Putamen (tissue), 1 donor: Measurements from ENCODE around the gene GARS1.
"Not testable (repeated sequence)": the region's sequence is repeated elsewhere in the genome, so short reads cannot be mapped to it uniquely, and the experiment has no call there.

Source experiments
- DNase-seq: peaks from one replicate; pipeline ENCODE4 v3.0.0-alpha.2; 2016; ENCODE audit warnings: low spot score

GARS1 gene

DNA sequence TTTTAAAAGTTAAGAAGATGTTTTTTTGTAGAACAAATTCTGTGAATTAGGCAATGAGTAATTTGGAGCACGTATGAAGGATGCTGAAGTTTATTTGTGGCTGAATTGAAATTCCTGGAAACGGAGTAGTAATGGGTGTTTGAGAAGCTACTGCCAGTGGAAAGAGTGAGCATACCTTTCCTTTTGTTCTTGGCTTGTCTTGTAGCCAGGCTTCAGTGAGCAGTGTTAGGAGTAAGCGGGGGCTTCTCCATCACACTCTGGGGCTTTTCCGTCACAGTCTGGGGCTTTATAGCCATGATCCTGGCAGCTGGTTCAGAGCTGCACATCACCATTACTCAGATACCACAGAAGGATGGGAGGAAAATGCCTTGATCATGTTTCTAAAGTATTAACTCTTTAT, 32.3 kb downstream of the GARS1 start:
- no peak for DNase-seq

DNA sequence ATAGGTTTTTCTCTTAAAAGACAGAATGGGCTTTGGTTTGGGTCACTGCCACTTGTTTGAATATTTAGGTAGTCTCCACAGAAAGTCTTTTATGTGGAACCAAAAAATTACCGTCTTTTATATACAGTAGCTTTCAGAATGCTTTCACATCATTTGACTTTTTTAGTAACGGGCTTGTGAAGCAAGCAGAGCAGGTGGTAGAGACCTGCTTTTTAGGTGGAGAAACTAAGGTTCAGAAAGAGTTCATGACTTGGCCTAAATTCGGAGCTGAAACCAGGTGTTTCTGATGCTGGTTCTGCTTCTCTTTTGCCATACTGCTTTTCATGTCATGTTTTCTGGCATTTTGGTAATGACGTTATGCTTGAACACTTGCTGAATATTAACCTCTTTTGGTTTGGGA, 36.3 kb downstream of the GARS1 start:
- no peak for DNase-seq

DNA sequence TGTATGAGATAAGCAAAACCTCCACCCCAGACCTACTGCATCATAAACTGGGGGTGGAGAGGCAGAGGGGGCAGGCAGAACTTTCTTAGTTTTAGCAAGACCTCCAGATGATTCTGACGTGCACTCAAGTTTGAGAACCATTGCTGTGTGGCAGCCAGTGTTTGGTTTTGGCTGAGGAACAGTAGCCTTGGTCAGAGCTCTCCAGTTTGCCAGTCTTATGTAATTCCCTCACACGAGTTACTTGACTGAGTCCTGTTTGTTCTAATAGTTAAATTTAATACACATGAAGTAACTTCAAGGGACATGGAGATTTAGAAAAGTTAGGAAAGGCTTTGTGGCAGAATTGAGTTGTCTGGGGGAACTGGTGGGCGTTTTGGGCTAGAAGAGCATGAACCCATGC, 38.5 kb downstream of the GARS1 start:
- DNase-seq: no peak

DNA sequence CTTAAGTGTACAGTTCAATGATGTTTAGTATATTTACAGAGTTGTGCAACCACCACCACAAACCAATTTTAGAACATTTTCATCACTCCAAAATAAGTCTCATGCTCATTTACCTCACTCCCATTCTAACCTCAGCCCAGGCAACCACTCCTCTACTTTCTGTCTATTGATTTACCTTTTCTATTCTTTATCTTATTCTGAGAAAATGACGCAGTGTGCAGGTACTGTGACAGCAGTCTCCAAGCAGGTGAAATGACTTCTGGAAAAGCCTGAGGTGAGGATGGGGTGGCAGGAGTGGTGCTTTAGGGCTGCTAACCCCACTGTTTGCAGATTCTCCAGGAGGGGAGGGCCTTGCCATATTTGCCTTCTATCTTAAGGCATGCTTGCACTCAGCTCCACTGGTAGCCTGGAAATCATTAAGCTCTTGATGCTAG, 39.5 kb downstream of the GARS1 start:
- DNase-seq: no peak

DNA sequence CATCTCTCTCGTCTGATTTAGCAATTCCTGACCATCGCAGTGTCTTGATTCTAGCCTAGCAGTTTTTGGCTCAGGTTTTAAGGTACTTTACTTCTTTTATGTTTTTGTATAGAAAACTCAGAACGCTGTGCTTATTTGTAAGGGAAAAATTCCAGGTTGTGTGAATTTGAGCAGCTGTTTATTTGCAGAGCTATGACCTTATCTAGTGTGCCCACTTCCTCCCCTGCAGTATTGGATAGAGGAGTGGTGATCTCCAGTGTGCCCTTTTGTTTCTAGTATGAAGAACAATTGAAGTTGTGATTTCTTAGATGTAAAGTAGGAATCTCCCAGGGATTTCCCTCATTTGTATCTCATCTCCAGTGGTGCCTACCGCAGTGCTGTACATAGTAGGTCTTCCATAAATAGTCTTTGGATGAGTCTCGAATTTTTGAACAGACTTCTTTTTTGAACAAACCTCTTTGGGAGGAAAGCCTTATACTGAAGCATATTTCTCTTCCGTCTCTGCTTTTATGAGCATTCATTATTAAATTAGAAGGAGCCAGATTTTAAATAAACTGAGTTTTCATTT, 40.0 kb downstream of the GARS1 start:
- DNase-seq: no peak

DNA sequence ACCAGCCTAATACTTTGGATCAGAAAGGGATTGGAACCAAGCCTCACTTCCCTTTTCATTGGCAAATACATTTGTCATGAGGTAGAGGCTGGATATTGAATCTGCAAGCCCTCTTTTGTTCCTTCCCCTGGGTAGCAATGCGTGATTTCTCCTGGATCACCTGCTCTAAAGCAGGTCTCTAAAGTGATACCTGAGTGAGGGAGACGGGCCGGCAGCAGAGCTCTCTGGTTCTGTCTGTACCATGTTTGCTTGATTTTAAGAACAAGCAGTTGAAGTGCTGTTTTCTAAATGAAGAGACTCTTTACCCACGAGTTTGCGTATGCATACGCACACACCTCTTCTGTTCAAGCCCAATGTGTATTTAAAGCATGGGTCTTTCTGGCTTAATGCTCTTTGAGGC, 41.1 kb downstream of the GARS1 start:
- no peak for DNase-seq

DNA sequence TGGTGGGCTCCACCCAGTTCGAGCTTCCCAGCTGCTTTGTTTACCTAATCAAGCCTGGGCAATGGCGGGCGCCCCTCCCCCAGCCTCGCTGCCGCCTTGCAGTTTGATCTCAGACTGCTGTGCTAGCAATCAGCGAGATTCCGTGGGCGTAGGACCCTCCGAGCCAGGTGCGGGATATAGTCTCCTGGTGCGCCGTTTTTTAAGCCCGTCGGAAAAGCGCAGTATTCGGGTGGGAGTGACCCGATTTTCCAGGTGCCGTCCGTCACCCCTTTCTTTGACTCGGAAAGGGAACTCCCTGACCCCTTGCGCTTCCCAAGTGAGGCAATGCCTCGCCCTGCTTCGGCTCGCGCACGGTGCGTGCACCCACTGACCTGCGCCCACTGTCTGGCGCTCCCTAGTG, 47.6 kb downstream of the GARS1 start:
- not testable (repeated sequence) for DNase-seq

DNA sequence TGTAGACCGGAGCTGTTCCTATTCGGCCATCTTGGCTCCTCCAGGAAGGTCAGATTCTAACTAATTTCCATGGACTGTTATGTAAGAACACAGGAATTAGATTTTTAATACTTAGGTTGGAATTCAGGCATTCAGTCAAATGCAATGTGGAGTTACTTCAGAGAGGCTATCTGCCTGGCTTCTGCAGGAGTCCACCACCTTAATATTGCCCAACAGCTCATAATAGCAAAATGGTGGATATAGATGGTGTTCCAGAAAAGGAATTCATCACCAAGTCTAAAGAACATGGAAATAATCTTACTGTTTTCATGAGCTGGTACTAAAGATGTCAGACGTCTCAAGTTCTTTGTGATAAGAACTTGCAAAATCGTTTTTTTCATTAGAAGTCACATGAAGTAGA, 48.1 kb downstream of the GARS1 start:
- DNase-seq: no peak

DNA sequence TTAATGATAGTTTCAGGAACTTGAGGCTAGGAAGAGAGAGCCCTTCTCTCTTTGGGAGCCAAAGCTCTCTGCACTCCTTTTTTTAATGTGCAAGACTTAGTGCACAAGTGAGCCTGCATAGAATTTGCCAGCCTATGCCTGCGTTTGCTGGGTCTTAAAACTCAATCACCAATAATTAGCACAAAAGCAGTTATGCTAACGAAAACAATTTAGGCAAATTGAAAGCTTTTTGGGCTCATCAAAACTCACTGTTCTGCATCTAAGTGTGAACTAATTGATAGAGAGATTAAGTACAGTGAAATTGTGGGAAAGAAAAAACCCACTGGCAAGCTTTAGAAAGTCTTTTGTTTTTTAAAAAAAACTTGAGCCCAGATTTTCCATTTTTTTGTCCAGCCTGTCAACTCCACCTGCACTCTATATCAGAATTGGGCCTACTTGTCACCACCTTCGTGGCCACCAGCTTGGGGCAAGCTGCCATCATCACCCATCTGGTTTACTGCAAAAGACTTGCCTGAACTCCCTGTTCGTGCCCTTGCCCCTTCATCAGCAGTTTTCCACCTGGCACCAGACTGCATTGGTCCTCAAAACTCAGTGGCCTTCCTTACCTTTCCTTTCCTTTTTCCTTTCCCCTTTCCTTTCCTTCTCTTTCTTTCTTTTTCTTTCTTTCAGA, 49.7 kb downstream of the GARS1 start:
- no peak for DNase-seq

DNA sequence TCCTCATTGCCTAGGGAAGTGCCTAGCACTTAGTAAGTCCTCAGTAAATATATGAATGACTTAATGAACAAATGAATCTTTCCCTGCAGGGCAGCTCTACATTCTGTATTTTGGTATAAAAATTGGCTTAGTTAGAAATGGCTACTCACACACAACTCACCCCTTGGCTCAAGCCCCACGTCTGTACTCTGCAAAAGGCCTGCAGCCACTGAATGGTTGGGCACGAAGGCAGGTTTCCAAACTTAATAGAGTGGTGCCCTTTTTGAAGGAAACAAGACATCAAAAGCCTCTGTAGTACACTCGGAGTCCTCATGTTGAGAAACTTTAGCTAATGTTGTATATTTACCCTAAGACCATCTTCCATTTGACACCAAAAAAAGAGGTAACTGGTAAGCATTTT, 51.0 kb downstream of the GARS1 start:
- no peak for DNase-seq

DNA sequence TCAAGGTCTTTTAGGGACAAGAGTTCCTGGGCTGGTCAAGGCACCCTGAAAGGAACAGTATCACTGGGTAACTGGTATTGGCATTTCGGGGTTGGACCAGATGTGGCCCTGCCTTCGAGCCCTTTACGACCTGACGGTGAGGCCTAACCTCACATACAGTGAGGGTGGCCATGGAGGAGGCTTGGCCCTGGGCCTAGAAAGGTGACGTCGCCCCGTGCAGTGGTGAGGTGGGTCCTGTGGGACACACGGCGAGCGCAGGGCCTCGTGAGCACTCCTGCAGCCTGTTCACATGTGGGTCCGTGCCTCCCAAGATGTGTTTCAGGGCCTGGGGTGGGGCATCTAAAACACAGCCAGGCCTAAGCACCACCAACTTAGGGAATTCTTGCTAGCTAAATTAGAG, 51.5 kb downstream of the GARS1 start:
- no peak for DNase-seq

DNA sequence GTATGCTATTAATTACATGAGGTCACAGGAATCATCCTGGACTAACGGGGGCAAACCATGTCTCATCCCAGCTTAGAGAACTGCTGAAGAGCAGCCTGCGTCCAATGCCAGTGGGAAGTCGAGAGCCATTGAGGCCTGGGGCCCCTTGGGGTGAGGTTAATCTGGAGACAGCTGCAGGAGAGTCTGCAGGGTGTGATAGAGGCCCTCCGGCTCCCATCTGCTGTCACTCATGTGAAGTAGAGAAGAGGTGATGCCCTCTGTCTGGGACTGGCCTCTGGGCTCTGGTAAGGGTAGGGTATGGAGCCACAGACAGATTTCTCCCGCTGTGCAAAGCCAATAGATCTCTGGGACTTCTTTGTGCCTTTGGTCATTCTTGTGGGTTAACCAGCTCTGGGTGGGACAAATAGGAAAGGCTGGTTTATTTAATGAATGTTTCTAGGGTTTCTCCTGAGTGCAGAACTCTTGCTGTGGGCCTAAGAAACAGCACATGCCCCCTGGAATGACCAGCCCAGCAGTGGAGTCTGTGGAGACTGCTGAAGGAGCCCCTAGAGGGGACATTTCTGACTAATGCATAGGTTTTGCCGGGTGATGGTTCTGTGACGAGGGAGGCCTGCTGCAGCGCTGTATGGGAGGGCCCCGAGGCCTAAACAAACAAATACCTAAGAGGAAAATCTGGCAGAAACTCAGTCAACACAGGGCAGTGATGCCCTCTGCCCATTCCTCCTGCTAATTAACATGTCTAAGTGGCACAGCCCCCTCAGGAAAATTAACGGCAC, 53.1 kb downstream of the GARS1 start:
- no peak for DNase-seq

DNA sequence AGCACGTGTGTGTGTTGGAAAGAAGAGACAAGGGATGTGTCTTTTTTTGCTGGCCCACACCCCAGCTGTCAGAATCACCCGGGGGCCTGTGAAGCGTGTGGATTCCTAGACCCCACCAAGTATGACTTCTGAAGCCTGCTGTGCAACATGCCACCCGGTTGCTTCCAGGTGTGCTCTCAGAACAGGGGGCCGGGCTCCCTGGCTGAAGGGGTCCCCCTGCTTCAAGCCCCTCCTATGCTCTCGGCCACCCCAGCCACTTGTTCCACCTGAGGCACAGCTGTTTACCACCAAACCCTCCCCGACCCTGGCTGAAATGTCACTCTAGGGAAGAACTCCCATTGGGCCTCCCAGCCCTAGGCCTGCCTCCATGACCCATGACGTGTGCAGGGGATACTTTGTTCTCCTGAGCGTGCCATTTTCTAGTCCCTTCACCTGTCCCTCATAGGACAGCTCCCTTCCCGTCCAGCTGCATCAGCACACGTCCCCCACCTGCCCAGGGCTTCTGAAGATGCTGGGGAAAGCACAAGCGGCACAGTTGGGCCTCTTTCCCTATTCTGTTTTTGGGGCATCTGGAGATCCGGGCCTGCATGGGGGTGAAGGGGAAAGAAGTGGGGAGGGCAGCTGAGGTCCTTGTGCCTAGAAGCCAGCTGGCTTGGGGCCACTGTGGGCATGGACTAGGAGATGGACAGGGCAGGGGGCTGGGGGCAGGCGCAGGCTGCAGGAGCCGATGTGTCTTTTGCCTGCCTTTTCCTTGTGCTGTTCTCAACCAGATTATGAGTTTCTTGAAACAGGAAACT, 54.3 kb downstream of the GARS1 start:
- no peak for DNase-seq

DNA sequence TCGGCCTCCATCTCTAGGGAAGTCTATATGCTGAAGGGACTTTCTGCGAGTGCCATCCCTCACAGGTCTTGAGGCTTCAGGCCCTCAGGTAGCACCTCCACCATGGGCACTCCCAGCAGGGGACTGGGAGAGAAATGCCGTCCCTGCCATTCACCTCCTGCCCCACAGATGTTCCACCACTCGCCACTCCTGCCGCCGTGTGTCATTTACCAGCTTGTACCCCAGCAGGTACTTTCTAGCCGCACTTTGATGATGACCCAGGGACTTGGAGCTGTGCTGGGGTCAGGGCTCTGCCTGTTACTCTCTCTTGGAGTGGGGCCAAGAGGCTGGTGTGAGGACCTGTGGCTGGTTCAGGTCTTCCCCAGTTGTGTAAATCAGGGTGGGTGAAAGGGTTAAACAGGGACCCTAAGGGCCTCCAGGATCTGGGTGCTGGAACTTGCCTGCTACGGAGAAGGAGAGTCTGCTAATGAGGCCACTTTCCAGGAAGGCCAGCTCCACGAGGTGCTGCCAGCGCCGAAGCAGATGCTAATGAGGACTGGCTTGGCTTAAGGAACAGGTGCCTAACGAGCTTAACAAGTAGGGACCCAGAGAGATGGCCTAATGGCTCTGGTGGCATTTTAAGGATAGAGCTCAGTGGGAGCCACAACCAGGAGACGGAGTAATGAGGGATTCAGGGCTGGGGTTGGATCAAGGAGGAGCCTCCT, 55.2 kb downstream of the GARS1 start:
- no peak for DNase-seq

DNA sequence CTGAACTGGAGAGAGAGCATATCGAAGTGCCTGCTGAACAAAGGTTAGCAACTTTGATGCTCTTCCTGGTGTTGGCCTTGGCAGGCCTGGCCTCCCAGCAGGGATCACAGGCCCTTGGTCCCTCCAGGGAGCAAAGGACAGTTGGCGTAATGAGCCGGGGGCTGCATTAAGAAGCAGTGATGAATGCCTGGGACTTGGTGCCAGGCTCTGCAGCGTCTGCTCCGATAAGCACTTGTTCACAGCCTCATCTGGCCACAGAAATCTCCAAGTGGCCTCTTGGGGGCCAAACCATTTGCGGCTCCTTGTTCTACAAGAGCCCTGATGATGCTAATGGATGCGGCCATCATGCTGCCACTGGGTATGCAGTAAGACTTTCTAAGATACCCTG, 55.7 kb downstream of the GARS1 start:
- DNase-seq: no peak

DNA sequence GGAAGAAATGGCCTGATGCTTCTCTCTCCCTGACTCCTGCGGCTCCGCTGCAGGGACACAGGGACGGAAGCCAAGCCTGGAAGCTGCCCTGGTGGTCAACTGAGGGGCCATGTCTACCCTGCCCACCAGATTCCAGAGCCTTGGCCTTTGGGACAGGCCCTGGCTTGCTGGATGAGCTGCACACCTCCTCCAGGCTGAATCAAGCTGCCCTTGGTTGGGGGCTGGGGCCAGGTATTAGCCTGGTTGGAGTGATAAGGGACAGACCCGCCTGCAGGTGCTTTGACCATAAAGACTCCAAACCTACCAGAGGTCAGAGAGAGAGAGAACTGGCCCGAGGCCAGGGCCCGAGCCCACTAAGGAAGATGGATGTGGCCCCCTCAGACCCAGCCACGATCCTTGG, 57.5 kb downstream of the GARS1 start:
- no peak for DNase-seq

DNA sequence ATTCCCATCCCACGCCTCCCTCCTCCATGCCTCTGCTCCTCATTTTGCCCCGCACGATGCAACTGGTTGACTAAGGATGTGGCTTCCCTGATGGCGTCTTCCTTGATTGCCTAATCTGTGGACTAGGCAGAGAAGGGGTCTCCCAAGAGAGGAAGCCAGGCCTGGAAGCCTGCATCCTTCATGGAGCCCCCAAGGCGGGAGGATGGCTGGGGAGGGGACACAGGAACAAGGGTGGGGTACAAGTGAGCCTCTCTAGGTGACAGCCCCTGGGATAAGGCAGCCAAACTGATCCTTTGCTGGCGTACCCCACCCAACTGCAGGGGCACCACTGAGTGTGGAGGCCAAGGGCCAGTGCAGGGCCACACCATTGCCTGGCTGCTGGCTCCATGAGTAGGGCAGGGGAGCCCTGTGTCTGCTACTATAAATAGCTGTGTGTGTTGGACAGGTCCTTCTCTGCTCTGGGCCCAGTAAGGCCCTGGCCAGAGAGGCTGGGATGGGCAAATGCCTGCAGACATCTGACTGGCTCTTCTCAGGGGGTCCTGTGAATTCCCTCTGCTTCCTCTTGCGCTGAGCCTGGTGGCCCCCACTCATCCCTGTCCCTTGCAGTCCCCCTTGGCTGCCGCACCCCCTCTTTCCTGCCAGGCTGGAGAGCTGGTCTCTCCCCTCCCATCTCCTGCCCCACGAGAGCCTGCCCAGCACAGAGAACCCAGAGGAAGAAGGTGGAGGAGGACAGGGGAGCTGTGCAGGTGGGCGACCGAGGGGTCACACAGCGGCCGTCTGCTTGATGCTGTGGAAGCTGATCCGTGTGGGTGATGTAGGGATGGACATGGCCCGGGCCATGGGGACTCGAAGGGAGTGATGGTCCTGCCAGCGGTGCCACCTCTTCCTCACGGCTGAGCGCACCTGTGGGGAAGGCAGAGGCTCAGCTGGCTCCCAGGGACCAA, 58.3 kb downstream of the GARS1 start:
- DNase-seq: no peak

DNA sequence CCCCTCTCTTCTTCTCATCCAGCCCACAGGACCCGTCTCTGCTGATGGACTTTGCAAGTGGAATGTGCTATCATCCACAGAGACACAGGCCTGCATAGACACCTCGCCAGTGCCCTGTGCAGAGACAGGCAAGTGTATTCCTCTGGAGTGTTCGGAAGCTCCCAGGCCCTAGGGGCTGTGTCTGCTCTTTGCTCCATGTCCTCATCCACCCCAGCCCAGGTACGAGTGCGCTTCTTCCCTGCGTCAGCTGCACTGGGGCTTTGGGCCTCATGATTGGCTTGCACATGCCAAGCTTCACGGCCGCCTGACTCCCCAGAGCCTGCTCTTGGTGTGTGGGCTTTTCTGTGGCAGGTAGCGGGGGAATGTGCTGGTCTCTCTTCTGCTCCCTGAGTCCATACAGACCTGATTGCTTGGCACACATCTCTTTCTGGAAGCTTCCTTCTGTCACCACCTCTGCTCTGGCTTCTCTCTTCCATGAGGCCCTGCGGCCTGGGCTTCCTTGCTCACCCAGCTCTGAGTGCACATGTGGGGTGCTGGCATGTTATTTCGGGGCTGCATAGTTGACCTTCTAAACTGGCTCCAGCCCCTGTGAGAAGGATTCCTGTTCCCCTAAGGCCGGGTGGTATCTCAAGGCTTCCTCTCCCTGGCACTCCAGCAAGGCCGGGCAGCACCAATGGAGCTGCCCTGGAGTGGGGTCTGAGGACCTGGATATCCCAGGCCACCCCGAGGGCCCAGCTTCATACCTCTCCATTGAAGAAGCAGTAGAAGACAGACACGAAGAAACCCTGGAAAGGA, 59.8 kb downstream of the GARS1 start:
- DNase-seq: no peak

DNA sequence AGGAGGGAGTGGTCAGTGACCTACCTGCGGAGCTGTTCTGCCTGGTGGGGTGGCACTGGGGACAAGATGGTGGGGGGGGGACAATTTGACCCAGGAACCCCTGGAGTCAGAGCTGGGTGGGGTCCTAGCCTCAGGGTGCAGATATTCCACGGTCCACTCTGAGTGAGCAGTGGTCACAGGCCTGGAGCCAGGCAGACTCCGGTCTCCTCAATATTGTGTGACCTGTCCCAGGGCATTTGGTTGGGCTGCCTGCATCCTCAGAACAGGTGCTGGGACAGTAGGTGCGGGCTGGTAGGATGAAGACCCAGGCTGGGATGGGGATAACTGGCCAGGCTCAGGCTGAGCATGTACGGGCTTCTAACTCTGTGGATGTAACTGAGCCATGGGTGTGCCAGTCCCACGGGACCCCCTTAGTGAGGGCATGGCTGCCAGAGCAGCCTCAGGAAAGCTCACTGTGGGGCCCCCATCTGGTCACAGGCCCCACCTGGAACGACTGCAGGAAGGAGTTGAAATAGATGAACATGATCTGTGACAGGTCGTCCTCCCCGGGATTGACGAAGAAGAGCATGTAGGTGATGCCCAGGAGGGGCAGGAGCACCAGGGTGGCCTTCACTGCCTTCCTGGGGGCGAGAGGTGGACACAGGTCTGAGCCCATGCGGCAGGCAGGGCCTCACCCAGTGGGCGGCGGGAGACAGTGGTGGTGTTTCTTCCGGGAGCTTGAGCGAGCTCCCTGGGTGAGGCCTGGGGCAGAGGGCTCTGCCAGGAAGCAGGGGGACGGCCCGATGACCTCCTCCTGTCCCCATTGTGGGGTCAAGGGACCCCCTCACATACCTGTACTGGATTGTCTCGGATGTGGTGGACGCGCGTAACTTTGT, 60.7 kb downstream of the GARS1 start:
- no peak for DNase-seq
